Amniotic epithelial cell (primary cell): ENCODE measurements around the gene RPS6KA5.
"Not testable (repeated sequence)": the region's sequence is repeated elsewhere in the genome, so short reads cannot be mapped to it uniquely, and the experiment has no call there.

Experiments used
- DNase-seq: peaks from one replicate; pipeline ENCODE4 v3.0.0-alpha.2; 2010; ENCODE audit warnings: low read depth

Gene RPS6KA5

DNA sequence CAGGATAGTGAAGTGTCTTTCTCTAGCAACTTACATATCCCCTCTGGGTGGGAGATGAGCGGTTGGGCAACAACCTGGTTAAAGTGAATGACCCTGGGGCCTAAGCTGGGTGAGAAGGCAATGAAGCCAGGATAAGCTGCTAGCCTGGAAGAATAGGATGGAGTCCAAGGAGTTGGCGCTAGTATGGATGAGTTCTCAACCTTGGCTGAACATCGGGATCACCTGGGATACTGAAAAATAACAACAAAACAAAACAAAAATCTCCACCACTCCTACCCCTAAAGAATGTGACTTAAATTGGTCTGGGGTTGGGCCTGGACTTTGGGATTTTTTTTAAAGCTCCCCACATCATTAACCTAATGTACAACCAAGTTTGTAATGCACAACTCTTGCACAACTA is 4.8 kb upstream of the RPS6KA5 start:
- DNase-seq: no peak

DNA sequence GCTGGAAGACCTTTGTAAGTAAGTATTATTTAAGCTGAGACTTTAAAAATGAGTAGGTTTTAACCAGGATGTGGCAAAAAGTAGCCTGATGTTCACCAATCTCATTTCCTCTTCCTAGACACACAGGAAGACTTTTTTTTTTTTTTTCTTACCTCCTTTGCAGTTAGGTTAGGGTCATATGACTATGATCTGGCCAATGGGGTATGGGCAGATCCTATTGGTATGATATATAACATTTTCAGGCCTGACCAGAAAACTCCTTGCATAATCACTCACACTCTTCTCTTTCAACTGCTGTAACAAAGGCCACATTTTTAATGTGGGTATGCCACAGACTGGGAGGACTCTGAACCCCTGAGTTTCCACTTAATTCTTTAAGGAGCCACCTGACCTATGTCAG is 2.7 kb upstream of the RPS6KA5 start:
- DNase-seq: no peak

DNA sequence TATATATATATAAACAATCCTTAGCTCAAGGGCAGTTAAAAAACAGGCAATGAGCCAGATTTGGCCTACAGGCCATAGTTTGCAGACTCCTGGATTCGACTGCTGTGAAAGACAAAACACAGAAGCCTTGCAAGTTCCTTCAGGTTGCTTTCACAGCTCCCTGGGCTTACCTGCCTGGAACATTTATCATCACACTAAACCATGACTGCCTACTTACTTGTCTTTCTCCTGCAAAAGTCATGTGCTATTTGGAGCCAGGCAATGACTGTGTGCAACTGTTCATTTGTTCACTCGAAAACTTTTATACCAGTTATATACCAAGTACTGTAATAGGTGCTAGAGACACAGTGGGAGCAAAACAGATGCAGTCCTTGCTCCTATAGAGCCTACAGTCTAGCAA is 2.2 kb upstream of the RPS6KA5 start:
- no peak for DNase-seq

- DNase-seq: no peak
Observed at GRCh38 chr14:91061056-91061887, 831 bp upstream of the RPS6KA5 start.

- DNase-seq: no peak
Observed at GRCh38 chr14:91059576-91060350, 678 bp downstream of the RPS6KA5 start.

GRCh38 chr14:91058042-91058581 is 2.3 kb downstream of the RPS6KA5 start:
- DNase-seq: no peak

GRCh38 chr14:91056361-91056760 is 4.1 kb downstream of the RPS6KA5 start:
- DNase-seq: no peak

DNA sequence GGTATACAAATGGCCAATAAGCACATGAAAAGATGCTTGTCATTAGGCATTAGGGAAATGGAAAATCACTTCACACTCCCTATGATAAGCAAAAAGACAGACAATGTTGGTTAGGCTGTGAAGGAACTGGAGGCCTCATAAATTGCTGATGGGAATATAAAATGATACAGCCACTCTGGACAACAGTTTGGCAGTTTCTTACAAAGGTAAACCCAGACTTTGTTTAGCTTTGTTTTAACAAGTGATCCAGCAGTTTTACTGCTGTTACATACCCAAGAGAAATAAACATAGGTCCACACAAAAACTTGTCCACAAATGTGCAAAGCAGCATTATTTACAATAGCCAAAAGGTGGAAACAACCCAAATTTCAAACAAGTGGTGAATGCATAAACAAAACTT is 5.4 kb downstream of the RPS6KA5 start:
- DNase-seq: no peak

- no peak for DNase-seq
Observed at GRCh38 chr14:91048676-91049075, 11.8 kb downstream of the RPS6KA5 start.

DNA sequence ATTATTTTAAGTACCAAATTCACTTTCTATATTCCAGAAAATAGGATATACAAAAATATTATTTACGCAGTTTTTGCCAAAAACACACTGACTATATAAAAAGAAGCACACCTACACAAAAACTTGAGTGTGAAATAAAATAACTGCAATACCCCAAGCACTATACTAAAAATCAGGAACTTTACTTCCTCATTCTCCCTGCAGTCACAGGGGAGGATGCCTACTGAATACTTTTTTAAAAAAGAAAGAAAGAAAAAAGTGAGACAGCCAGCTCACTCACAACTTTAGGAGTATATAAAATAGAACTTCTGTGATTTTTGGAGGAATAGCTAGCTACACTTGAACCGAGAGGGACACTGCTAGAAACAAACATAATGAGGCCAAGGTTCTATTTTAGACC is 12.2 kb downstream of the RPS6KA5 start:
- DNase-seq: no peak

- DNase-seq: no peak
Observed at GRCh38 chr14:91047174-91047753, 13.2 kb downstream of the RPS6KA5 start.

- no peak for DNase-seq
Observed at GRCh38 chr14:91046488-91047072, 13.9 kb downstream of the RPS6KA5 start.

- DNase-seq: no peak
Observed at GRCh38 chr14:91041450-91041849, 19.0 kb downstream of the RPS6KA5 start.

- DNase-seq: no peak
Observed at GRCh38 chr14:91040545-91040944, 19.9 kb downstream of the RPS6KA5 start.

GRCh38 chr14:91038439-91038838 is 22.0 kb downstream of the RPS6KA5 start:
- DNase-seq: peak; percentile 80

DNA sequence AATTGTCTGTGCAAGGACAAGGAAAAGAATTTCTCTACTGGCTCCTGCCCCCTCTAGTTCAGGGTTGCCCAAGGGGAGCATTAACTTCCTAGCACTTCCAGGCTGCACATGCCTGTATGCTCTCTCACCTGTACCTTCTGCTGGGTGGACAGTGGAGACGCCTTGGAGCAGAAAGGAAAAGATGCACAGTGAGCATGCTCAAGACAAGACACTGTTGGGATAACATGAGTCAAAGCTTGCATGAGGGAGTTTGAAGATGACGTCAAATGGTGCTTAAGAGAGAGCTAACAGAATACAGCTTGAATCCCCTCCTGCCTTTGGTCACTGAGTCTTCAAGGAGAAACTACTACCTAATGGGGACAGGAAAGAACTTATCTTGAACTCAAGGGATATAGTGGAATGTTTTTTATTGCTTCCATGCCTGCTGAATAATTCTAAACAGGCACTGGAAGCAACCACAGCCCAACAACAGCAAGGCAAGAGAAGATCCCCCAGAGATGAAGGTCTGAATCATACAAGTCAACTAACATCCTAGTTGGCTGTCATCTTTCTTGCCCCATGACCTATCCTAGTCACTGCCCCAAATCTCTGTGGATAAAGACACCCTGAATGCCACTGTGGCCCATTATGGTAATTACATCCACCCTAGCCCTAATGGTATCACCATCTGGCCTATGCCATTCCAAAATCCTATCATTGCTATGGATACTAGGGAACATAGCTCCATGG is 23.5 kb downstream of the RPS6KA5 start:
- no peak for DNase-seq

DNA sequence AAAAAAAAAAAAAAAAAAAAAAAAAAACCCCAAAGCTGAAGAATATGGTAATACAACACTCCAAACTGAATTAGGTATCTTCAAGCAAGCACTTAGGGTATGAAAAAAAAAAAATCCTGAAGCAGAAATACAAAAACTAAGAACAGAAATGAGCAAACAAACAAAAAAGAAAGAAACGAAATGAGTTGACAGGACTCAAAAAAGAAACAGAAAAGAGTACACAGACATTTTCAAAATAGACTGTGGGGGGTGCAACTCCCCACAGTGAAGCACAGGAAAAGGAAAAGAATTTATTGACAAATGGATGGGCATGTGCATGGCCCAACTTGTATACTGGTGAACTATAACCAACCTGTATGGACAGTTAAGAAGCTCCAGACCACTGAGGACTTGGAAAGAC is 24.6 kb downstream of the RPS6KA5 start:
- no peak for DNase-seq

GRCh38 chr14:91034379-91034778 is 26.1 kb downstream of the RPS6KA5 start:
- not testable (repeated sequence) for DNase-seq

DNA sequence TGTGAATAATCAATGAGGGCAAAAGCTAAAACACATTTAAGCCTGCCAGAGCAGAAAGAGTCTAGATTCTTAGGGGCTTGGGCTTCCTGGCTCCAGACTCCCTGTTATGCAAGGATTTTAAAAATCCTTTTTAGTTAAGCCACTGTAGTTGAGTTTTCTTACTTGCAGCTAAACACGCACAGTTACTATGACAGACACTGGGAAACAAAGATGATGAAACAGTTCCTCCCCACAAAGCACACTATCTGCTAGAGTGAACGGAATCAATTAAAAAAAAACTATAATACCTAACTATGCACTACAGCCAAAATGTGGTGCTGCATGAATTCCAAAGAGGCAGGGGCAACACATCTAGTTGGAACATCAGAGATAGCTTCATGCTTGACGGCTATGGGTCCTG is 28.2 kb downstream of the RPS6KA5 start:
- DNase-seq: peak; percentile 8

DNA sequence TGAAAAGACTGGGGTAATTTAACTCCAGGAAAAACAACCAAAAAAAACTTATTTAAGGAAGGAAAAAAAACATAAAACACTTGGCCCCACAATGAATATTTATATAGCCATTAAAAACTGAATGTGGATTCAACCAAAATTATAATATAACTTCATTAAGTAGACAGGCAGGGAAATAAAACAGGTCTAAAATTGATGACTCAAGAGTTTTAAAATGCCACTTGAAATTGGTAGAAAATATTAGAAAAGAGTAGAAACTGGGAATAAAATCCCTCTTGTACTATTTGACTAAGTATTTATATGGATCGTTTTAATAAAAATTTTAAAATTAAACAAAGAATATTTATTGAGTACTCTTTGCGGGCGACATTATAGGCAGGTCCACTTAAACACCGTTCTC is 28.8 kb downstream of the RPS6KA5 start:
- DNase-seq: no peak

DNA sequence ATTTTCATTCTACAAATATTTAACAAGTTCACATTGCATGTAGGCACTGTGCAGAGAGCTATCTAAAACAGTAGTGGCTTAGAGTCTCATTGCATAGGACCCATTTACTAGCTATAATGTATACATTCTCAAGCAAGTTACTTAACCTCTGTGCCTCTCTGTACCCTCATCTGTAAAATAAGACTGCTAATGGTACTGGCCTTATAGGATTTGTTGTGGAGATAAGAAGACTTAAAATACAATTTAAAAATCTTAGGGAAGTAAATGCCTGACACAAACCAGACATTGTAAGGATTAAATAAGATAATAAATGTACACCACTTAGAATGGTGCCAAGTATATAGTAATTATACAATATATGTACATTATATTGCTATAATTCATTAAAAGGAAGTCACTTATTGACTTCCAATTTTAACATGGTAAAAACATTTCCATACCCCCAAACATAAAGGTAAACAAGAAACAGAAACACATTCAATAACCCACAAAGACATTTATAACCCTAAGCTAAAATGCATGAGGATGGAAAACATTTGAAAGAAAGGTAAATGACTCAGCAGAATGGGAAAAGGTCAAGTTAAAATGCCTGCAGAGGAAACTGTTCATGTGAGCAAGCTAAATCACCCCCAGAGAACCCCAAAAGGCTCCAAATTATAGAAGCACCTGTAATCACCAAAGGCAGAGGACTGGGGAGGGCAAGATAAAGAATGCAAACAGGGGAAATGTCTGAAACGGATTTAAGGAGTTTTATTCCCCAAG is 30.8 kb downstream of the RPS6KA5 start:
- DNase-seq: no peak
